Muscle of back (tissue), 11 donors: ENCODE data around the gene C16orf54. TPM values are rescaled to one million over a fixed set of nuclear protein-coding genes. Genes with fewer than 3 reads are reported as not detected.
"Not testable (repeated sequence)": the region's sequence is repeated elsewhere in the genome, so short reads cannot be mapped to it uniquely, and the experiment has no call there.

Experiments
- DNase-seq, 3 donors: peaks; one replicate each; pipeline versions ENCODE4 v3.0.0 to v3.0.0-alpha.2; 2013
- polyA plus RNA-seq, 10 donors: library from polyadenylated mRNA; unstranded; fragments of 120-200 nt; gene quantifications; one replicate each; pipeline ENCODE4 v1.2.1, GENCODE V29; 2013; ENCODE audit not compliant: insufficient read length in 10 of 10

Gene C16orf54
- polyA plus RNA-seq, 10 donors, result 0.10 to 3.2 (median 0.26) TPM

DNA sequence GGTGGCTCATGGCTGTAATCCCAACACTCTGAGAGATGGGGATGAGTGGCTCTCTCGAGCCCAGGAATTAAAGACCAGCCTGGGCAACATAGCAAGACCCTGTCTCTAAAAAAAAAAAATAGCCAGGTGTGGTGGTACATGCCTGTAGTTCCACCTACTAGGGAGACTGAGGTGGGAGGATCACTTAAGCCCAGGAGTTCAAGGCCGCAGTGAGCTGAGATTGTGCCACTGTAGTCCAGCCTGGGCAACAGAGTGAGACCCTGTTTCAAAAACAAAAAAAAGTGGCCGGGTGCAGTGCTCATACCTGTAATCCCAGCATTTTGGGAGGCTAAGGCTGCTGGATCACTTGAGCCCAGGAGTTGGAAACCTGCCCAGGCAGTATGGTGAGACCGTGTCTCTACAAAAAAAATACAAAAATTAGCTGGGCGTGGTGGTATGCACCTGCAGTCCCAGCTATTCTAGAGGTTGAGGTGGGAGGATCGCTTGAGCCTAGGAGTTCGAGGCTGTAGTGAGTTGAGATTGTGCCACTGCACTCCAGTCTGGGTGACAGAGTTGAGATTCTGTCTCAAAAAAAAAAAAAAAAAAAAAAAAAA lies 3.0 kb downstream of the C16orf54 start:
- no peak for DNase-seq

DNA sequence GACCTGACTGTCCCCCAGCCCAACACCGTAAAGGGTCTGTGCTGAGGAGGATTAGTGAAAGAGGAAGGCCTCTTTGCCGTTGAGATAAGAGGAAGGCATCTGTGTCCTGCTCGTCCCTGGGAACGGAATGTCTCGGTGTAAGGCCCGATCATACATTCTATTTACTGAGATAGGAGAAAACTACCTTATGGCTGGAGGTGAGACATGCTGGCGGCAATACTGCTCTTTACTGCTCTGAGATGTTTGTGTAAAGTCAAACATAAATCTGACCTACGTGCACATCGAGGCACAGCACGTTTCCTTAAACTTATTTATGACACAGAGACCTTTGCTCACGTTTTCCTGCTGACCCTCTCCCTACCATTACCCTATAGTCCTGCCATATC lies 5.2 kb downstream of the C16orf54 start:
- not testable (repeated sequence) for DNase-seq

DNA sequence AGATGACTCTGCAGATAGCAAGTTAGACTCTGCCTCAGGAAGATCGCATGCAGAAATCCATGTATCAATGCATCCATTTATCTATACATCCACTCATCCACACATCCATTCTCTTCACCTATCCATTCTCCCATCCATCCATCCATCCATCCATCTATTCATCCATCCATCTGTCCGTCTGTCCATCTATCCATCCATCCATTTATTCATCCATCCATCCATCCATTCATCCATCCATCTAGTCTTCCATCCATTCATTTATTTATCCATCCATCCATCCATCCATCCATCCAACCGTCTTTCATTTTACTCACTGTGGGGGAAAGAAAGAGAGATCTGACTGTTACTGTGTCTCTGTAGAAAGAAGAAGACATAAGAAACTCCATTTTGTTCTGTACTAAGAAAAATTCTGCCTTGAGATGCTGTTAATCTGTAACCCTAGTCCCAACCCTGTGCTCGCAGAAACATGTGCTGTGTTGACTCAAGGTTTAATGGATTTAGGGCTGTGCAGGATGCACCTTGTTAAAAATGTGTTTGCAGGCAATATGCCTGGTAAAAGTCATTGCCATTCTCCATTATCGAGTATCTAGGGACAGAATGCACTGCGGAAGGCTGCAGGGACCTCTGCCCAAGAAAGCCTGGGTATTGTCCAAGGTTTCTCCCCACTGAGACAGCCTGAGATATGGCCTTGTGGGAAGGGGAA lies 5.7 kb downstream of the C16orf54 start:
- not testable (repeated sequence) for DNase-seq

DNA sequence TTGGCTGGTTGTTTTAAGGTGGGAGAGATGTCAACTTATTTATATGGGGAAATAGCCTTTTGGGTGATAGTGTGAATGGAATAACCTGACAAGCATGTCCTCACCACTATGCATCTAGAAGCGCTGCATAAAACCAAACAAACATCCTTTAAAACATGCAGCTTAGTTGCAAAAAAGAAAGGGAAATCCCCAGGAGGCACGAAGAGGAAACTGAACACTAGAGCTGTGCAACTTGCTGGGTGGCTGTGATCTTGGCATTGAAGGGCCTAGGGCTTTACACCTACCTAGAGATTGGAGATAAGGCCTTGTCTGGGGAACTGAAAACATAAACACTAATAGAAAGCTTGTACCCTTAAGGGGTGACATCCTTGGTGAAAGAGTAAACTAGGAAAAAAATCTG lies 7.3 kb downstream of the C16orf54 start:
- DNase-seq, result no peak

GRCh38 chr16:29737713-29738112 lies 8.1 kb downstream of the C16orf54 start:
- no peak for DNase-seq

DNA sequence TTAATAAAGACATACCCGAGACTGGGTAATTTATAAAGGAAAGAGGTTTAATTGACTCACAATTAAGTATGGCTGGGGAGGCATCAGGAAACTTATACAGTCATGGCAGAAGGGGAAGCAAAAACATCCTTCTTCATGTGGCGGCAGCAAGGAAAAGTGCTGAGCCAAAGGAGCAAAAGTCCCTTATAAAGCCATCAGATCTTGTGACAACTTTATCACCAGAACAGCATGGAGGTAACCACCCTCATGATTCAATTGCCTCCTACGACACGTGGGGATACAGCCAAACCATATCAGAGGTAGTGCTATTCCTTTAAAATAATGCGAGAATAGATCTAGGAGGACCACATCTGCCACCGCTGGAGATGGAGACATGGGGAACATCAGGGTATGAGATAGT lies 9.0 kb downstream of the C16orf54 start:
- no peak for DNase-seq

- no peak for DNase-seq
These were observed 9.7 kb downstream of the C16orf54 start for GRCh38 chr16:29736112-29736511.

GRCh38 chr16:29734786-29735185 lies 11.0 kb downstream of the C16orf54 start:
- DNase-seq, result no peak

GRCh38 chr16:29731768-29732601 lies 13.8 kb downstream of the C16orf54 start:
- not testable (repeated sequence) for DNase-seq

- no peak for DNase-seq
These were observed 15.1 kb downstream of the C16orf54 start for GRCh38 chr16:29730649-29731048.

DNA sequence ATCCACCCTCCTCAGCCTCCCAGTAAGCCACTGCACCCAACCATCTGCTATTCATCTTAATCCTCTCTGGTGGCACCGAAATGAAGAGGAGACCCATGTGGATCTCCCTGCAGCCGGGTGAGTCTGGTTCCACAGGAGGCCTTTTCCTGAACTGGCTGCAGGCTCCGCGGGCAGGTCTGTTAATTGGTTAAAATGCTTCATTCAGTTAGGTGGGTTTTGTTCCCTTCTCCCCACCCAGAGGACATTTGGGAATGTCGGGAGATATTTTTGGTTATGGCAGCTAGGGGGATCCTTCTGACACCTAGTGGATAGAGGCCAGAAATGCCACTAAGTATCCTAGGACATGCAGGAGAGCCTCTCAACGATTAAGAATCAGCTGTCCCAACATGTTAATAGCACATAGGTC lies 16.7 kb downstream of the C16orf54 start:
- peak; percentile 19 to 61 (median 41) for DNase-seq

- DNase-seq, result no peak
These were observed 18.3 kb downstream of the C16orf54 start for GRCh38 chr16:29727452-29727851.

GRCh38 chr16:29726845-29727377 lies 18.9 kb downstream of the C16orf54 start:
- DNase-seq, result no peak

DNA sequence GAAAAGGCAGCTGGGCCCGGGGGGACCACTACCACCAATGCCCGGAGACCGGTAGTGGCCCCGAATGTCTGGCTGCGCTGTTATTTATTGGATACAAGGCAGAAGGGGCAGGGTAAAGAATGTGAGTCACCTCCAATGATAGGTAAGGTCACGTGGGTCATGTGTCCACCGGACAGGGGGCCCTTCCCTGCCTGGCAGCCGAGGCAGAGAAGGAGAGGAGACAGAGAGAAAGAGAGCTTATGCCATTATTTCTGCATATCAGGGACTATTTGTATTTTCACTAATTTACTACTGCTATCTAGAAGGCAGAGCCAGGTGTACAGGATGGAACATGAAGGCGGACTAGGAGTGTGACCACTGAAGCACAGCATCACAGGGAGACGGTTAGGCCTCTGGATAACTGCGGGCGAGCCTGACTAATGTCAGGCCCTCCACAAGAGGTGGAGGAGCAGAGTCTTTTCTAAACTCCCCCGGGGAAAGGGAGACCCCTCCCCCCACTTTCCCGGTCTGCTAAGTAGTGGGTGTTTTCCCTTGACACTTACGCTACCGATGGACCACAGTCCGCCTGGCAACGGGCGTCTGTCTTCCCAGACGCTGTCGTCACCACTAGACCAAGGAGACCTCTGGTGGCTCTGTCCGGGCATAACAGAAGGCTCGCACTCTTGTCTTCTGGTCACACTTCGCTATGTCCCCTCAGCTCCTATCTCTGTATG lies 24.5 kb downstream of the C16orf54 start:
- DNase-seq, result peak; percentile 35 to 80 (median 71)

- no peak for DNase-seq
These were observed 25.1 kb downstream of the C16orf54 start for GRCh38 chr16:29720703-29721102.

GRCh38 chr16:29719063-29719462 lies 26.7 kb downstream of the C16orf54 start:
- DNase-seq, result no peak

DNA sequence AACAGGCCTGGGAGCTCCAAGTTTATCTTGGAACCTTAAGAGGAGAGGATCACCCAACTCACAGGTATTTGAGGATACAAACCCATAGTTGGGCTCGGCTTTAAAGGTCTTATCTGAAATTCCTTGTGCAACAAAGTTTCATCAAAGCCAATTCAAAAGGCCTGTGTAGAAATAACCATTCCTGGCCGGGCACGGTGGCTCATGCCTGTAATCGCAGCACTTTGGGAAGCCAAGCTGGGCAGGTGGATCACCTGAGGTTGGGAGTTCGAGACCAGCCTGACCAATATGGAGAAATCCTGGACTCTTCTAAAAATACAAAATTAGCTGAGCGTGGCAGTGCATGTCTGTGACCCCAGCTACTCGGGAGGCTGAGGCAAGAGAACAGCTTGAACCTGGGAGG lies 28.7 kb downstream of the C16orf54 start:
- no peak for DNase-seq

GRCh38 chr16:29714972-29715371 lies 30.8 kb downstream of the C16orf54 start:
- no peak for DNase-seq

DNA sequence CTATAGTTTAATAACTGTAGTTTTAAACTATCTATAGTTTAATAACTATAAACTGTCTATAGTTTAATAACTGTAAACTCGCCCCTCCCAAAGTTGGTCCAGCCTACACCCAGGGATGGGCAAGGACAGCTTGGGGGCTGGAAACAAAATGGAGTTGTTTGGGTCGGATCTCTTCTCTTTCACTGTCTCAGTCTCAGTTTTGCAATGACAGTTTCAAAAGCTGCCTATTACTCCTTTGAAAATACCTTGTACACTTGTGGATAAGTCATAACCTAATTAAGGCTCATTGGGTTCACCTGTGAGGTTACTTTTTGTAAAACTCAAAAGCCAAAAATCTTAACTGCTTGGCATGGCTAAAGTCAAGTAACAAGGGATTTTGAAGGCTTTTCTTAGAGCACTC lies 31.4 kb downstream of the C16orf54 start:
- DNase-seq, result no peak

DNA sequence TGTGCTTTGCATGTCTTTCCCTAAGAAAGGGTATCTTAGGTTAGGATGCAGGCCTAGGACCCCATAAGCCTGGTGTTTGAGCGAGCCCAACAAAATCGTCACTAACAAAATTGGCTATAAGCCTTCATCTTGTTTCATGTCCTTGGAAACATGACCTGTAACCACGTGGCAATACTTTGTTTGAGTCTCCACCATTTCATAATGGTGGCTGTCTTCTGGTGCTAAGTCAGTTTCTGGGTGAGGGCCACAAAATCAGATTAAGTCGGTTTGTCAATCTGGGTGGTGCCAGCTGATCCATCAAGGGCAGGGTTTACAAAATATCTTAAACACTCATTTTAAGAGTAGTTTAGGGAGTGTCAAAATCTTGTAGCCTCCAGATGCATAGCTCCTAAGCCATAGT lies 33.0 kb downstream of the C16orf54 start:
- DNase-seq, result no peak
